Right lobe of liver (tissue), 6 donors: ENCODE results near the gene TAPBP. TPM values are rescaled to one million over a fixed set of nuclear protein-coding genes. Genes with fewer than 3 reads are reported as not detected.

Experiments
- ATAC-seq, 4 donors: fragments of 200-7000 bp; cut with Tn5 transposase; one replicate each; pipeline ENCODE4 v1.9.1; 2020; ENCODE audit warnings: mild to moderate bottlenecking in 4 of 4, moderate library complexity in 4 of 4
- DNase-seq, 3 donors: peaks; one replicate each; pipeline ENCODE4 v3.0.0-alpha.2; 2020
- H3K27ac ChIP-seq, 3 donors: fragments of 200-600 bp; one replicate each; pipeline ENCODE4 v1.8.0; 2022
- H3K27me3 ChIP-seq, 2 donors: fragments of 200-600 bp; one replicate each; pipeline ENCODE4 v1.8.0; 2022
- H3K36me3 ChIP-seq, 4 donors: fragments of 200-600 bp; sonication (generic) in 1 of 4; one replicate each; pipeline versions ENCODE4 v1.5.1 to v1.8.0; 2017 to 2022; ENCODE audit warnings: control low read depth in 1 of 4
- H3K4me1 ChIP-seq, 4 donors: fragments of 200-600 bp; sonication (generic) in 1 of 4; one replicate each; pipeline versions ENCODE4 v1.5.1 to v1.8.0; 2017 to 2022; ENCODE audit warnings: control low read depth in 1 of 4
- H3K4me3 ChIP-seq, 3 donors: fragments of 200-600 bp; one replicate each; pipeline ENCODE4 v1.8.0; 2022
- H3K9me3 ChIP-seq, 4 donors: fragments of 200-600 bp; sonication (generic) in 1 of 4; one replicate each; pipeline versions ENCODE4 v1.5.1 to v1.8.0; 2017 to 2022; ENCODE audit warnings: control low read depth in 1 of 4
- CTCF ChIP-seq, 4 donors: fragments of 200-600 bp in 3 of 4; fragments of 450-650 bp in 1 of 4; IDR thresholded peaks; one replicate each; pipeline versions ENCODE4 v1.5.1 to v1.8.0; 2016 to 2022; ENCODE audit warnings: antibody characterized with exemption in 4 of 4, mild to moderate bottlenecking in 2 of 4
- POLR2A ChIP-seq: fragments of 450-650 bp; IDR thresholded peaks from one replicate; pipeline ENCODE4 v1.6.1; 2017; ENCODE audit warnings: antibody characterized with exemption, mild to moderate bottlenecking
- WGBS: methylation state at CpG from one replicate; pipeline ENCODE4 v1.1.6; 2018; ENCODE audit warnings: low coverage, low lambda C conversion rate; ENCODE audit not compliant: insufficient coverage; ENCODE audit errors: missing lambda C conversion rate; 5-methylcytosine and 5-hydroxymethylcytosine counted together
- intact Hi-C, 2 donors: fragments of 100-400 bp; cut with DNase I; formaldehyde crosslinking; loops; one replicate each; pipeline versions ENCODE4 v1.11.2 to v1.14.1; 2022
- total RNA-seq, 6 experiments: library from RNA; depleted of rRNA in 2 of 6; stranded (reverse); fragments of >200 nt in 2 of 6; fragmentation: NEBNext Ultra II Directional in 3 of 6; extraction: Animal tissue kit (Norgen Biotek cat#: 25700) in 3 of 6; gene quantifications; one replicate each; pipeline versions ENCODE4 v1.1.0 to v1.2.4, GENCODE V29; 2016 to 2023
- donor health status: DM: no; HTN: yes; CAD: no.
- donor health status: DM: no; HTN: no; CAD: no.
- donor health status: DM: no; HTN: no; CAD: no.
- donor health status: DM: no; HTN: yes; CAD: no.
- donor health status: DM: no; HTN: yes; CAD: no.

Gene TAPBP
- total RNA-seq, 6 experiments from 2014 or later, result 89.2 to 140 (median 124) TPM

- DNase-seq (no peak), ATAC-seq (no peak)
- Histone ChIP-seq H3K36me3 (peaks cover 0 to 38% (median 4%) of the 10 kb centered on the region in 4 donors), H3K27ac (no peak overlapping the region), H3K4me3 (no peak overlapping the region), H3K9me3 (no peaks in the 10 kb centered on the region), H3K4me1 (peaks cover 0 to 13% (median 6%) of the 10 kb centered on the region in 4 donors), H3K27me3 (no peaks in the 10 kb centered on the region)
- TF ChIP-seq POLR2A (no peak), CTCF (IDR thresholded peaks at IDR 0.05) (no peak)
- intact Hi-C loops, result no loop called here
- WGBS, result no CpG with 5 or more reads among the region's 6 CpGs
Measured at GRCh38 chr6:33280539-33280938, 33.3 kb downstream of the TAPBP start.

GRCh38 chr6:33279971-33280511, 33.8 kb downstream of the TAPBP start:
- intact Hi-C loops, result no loop called here
- Histone ChIP-seq H3K27me3 (no peaks in the 10 kb centered on the region), H3K4me3 (no peak overlapping the region), H3K9me3 (no peaks in the 10 kb centered on the region), H3K36me3 (peaks cover 0 to 37% (median 7%) of the 10 kb centered on the region in 4 donors), H3K4me1 (peaks cover 0 to 18% (median 8%) of the 10 kb centered on the region in 4 donors), H3K27ac (no peak overlapping the region)
- ATAC-seq (peak; percentile 12 to 50 (median 35)), DNase-seq (no peak)
- 29% methylated on average over 1 of the region's 5 CpGs for WGBS
- TF ChIP-seq CTCF (IDR thresholded peaks at IDR 0.05) (peak; percentile 17 to 36 (median 24)), POLR2A (no peak)

GRCh38 chr6:33279257-33279695, 34.6 kb downstream of the TAPBP start:
- no peak overlapping the region for H3K27ac ChIP-seq
- intact Hi-C loops, result no loop called here
- H3K9me3 ChIP-seq, result no peaks in the 10 kb centered on the region
- no peak overlapping the region for H3K4me3 ChIP-seq
- WGBS, result 20% methylated on average over 1 of the region's 13 CpGs
- H3K4me1 ChIP-seq, result peaks cover 2 to 25% (median 12%) of the 10 kb centered on the region in 4 donors
- DNase-seq, result no peak
- no peaks in the 10 kb centered on the region for H3K27me3 ChIP-seq
- TF ChIP-seq POLR2A, result no peak
- TF ChIP-seq CTCF (IDR thresholded peaks at IDR 0.05), result no peak
- peaks cover 0 to 36% (median 7%) of the 10 kb centered on the region in 4 donors for H3K36me3 ChIP-seq
- peak in 3 of 4 donors; percentile 8 to 17 (median 13) for ATAC-seq

DNA sequence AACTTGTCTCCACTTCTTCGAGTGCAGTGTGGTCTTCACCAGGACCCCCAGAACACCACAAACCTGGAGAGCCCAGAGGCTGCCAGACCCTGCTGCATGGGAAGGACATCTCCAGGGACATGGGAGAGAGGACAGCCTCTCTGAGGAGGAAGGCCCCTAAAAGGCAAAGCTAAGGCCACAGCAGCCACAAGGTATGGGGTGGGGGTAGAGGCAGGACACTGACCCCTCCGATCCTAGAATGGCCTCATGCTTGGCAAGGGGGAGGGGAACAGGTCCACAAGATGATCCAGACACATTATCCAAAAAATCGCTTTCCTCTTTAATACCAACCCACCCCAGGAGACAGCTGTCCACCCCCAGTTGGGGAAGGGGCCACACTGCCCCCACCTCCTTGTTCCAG, 35.1 kb downstream of the TAPBP start:
- DNase-seq, result no peak
- Histone ChIP-seq H3K36me3 (peaks cover 0 to 39% (median 6%) of the 10 kb centered on the region in 4 donors), H3K4me1 (peaks cover 2 to 30% (median 17%) of the 10 kb centered on the region in 4 donors), H3K27ac (no peak overlapping the region), H3K27me3 (no peaks in the 10 kb centered on the region), H3K9me3 (no peaks in the 10 kb centered on the region), H3K4me3 (no peak overlapping the region)
- intact Hi-C loops, result no loop called here
- 61% methylated on average over 2 of the region's 3 CpGs for WGBS
- TF ChIP-seq POLR2A, result no peak
- TF ChIP-seq CTCF (IDR thresholded peaks at IDR 0.05), result no peak
- no peak for ATAC-seq
